ENCODE measurements around the gene ABTB2. TPM values are rescaled to one million over a fixed set of nuclear protein-coding genes. Genes with fewer than 3 reads are reported as not detected.

ABTB2 gene
- total and polyA plus RNA-seq, 9 of the 15 experiments (the other 6 are each of a cell fraction or from before 2014, with no cell fraction given), result 0.03 to 0.18 (median 0.12) TPM; not detected in 2

DNA sequence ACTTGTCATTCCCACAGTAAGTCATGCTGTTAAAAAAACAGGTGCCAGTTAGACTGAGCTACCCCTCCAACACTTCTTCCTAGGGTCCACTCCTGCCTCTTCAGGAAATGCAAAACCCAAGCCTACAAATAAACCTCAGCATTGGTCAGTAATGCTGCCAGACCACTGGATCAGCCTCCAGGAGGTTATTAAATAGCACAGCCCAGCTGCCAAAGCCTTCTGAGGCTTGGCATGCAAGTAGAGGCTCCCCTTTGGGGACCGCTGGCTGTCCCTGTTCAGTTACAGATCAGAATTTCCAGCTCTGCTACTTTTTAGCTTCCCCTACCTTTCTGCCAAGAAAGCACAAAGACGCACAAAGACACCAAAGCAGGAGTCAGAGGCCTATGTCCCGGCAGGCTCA, 33.3 kb downstream of the ABTB2 start:
- Histone ChIP-seq H3K9me1 (ENCODE audit: control insufficient read depth, insufficient read depth, low read length) (no peaks in the 10 kb centered on the region), H3K4me1 (replicated peaks in 1 of 2; ENCODE audit: control insufficient read depth in 2 of 2, insufficient read depth in 2 of 2, low read length in 2 of 2) (no peaks in the 10 kb centered on the region), H3K9ac (ENCODE audit: insufficient read depth in 1 of 2, low read depth in 2 of 2, low read length in 2 of 2) (no peak overlapping the region), H3K4me2 (ENCODE audit: insufficient read depth, low read length) (no peak overlapping the region), H3K27ac (ENCODE audit: extremely low read depth, low read depth, low read length) (no peak overlapping the region), H3K36me3 (ENCODE audit: control insufficient read depth, insufficient read depth, low read length) (no peaks in the 10 kb centered on the region), H3K4me3 (no peak overlapping the region), H4K20me1 (replicated peaks; ENCODE audit: control insufficient read depth, insufficient read depth, low read length) (no peaks in the 10 kb centered on the region), H3K79me2 (ENCODE audit: control insufficient read depth, insufficient read depth, low read length) (no peaks in the 10 kb centered on the region), H2AFZ (ENCODE audit: low read depth, low read length) (no peak overlapping the region), H3K27me3 (ENCODE audit: control insufficient read depth in 2 of 2, insufficient read depth in 2 of 2, low read length in 2 of 2) (peaks cover 0 to 36% of the 10 kb centered on the region in 2 experiments; a peak in 2 of 5 replicates), H3K9me3 (replicated peaks; ENCODE audit: control insufficient read depth, insufficient read depth, low read depth, low read length) (no peaks in the 10 kb centered on the region)
- ChIA-PET CTCF (ENCODE audit: low intra/inter-chr PET ratio) (no interaction called here), POLR2A (interaction anchor here (0.9 kb wide), 1 partner anchor 11 kb away, joined by 3 read pairs; no protein-coding TSS in a partner anchor)
- FAIRE-seq, result no peak
- 5% methylated on average over 3 of the region's 3 CpGs for WGBS (ENCODE audit: insufficient coverage, low coverage, missing lambda C conversion rate)
- BruUV-seq (replicated peaks), result no TSS peak
- in situ Hi-C loops (cut with MboI) (no loop called here), intact Hi-C loops (cut with micrococcal nuclease) (no loop called here)
- ATAC-seq, result no peak
- DNase-seq (ENCODE audit: extremely low read depth in 1 of 4, low spot score in 3 of 4), result no peak
- TF ChIP-seq RREB1 (CRISPR knock-in tag; IDR thresholded peaks at IDR 0.05), result no peak
- no peak for TF ChIP-seq HOMEZ (CRISPR knock-in tag; IDR thresholded peaks at IDR 0.05)
- no peak for TF ChIP-seq STAT5A (IDR thresholded peaks at IDR 0.05; ENCODE audit: borderline replicate concordance, low read length)
- no peak for TF ChIP-seq SUPT5H (IDR thresholded peaks at IDR 0.05)
- TF ChIP-seq, protein P1, sequence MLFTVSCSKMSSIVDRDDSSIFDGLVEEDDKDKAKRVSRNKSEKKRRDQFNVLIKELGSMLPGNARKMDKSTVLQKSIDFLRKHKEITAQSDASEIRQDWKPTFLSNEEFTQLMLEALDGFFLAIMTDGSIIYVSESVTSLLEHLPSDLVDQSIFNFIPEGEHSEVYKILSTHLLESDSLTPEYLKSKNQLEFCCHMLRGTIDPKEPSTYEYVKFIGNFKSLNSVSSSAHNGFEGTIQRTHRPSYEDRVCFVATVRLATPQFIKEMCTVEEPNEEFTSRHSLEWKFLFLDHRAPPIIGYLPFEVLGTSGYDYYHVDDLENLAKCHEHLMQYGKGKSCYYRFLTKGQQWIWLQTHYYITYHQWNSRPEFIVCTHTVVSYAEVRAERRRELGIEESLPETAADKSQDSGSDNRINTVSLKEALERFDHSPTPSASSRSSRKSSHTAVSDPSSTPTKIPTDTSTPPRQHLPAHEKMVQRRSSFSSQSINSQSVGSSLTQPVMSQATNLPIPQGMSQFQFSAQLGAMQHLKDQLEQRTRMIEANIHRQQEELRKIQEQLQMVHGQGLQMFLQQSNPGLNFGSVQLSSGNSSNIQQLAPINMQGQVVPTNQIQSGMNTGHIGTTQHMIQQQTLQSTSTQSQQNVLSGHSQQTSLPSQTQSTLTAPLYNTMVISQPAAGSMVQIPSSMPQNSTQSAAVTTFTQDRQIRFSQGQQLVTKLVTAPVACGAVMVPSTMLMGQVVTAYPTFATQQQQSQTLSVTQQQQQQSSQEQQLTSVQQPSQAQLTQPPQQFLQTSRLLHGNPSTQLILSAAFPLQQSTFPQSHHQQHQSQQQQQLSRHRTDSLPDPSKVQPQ (CRISPR knock-in tag; IDR thresholded peaks at IDR 0.05; ENCODE audit: borderline replicate concordance), result no peak
- TF ChIP-seq SIN3B (IDR thresholded peaks at IDR 0.05; ENCODE audit: low read depth), result no peak
- no peak for TF ChIP-seq RBM39 (optimal IDR thresholded peaks at IDR 0.05; ENCODE audit: low read depth, low read length)
- TF ChIP-seq MAZ (CRISPR knock-in tag; conservative IDR thresholded peaks at IDR 0.05 in 1 of 2, IDR thresholded peaks at IDR 0.05 in 1 of 2), result no peak
- TF ChIP-seq CEBPB (tag; IDR thresholded peaks at IDR 0.05), result no peak
- TF ChIP-seq SMARCA5 (IDR thresholded peaks at IDR 0.05), result no peak
- TF ChIP-seq TCF7L2 (IDR thresholded peaks at IDR 0.05; ENCODE audit: low read depth, low read length), result no peak

All from K562 (cell line).